Activated CD4-positive, alpha-beta T cell treated with anti-CD3 and anti-CD28 coated beads, Interleukin-2, amount 10 ng/mL, durations not matched to agents 24 days and 14 days (primary cell): ENCODE measurements around the gene MEGF11. TPM values are rescaled to one million over a fixed set of nuclear protein-coding genes. Genes with fewer than 3 reads are reported as not detected.

ENCODE experiments used
- DNase-seq: peaks from one replicate; pipeline ENCODE4 v3.0.0; 2022
- H3K27ac Mint-ChIP-seq: one replicate; pipeline ENCODE4 v1.8.0; 2022; ENCODE audit warnings: mild to moderate bottlenecking, mixed read lengths
- H3K27me3 Mint-ChIP-seq: one replicate; pipeline ENCODE4 v1.8.0; 2022; ENCODE audit warnings: mixed read lengths
- H3K36me3 Mint-ChIP-seq: one replicate; pipeline ENCODE4 v1.8.0; 2022; ENCODE audit warnings: low read depth, mild to moderate bottlenecking, mixed read lengths
- H3K4me1 Mint-ChIP-seq: one replicate; pipeline ENCODE4 v1.8.0; 2021; ENCODE audit warnings: mixed read lengths
- H3K4me3 Mint-ChIP-seq: one replicate; pipeline ENCODE4 v1.8.0; 2022; ENCODE audit warnings: mild to moderate bottlenecking, moderate library complexity, mixed read lengths
- H3K9me3 Mint-ChIP-seq: one replicate; pipeline ENCODE4 v1.8.0; 2021; ENCODE audit warnings: mixed read lengths
- intact Hi-C: fragments of 100-400 bp; cut with micrococcal nuclease; formaldehyde crosslinking; loops from one replicate; pipeline ENCODE4 v1.15.1; 2023
- total RNA-seq: library from RNA; stranded (reverse); gene quantifications from 2 replicates; pipeline ENCODE4 v1.2.3, GENCODE V29; 2022

MEGF11 gene
- total RNA-seq, 1 donor from 2014 or later = not detected

DNA sequence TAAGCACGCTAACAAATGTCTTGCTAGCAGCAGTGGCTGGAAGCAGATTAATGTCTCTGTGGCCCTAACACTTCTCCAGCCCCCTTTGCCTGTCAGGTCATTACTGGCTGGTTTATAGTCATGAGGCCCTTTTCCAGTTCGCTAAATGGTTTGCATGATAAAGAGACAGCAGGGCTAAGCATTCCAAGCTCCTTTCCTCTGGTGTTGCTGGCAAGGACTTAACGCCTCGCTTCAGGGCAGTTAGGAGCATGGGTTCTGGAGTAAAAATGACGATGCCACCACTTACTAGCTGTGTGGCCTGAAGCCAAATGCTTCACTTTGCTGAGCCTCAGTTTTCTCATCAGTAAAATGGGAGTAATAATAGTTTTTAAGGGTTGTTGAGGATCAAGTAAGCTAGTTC lies 185.9 kb downstream of the MEGF11 start:
- Mint-ChIP-seq H3K27ac (no peak overlapping the region), H3K27me3 (peaks cover 12% of the 10 kb centered on the region), H3K4me1 (no peaks in the 10 kb centered on the region), H3K4me3 (no peak overlapping the region), H3K9me3 (no peaks in the 10 kb centered on the region), H3K36me3 (no peaks in the 10 kb centered on the region)
- no peak for DNase-seq
- intact Hi-C loops = no loop called here

DNA sequence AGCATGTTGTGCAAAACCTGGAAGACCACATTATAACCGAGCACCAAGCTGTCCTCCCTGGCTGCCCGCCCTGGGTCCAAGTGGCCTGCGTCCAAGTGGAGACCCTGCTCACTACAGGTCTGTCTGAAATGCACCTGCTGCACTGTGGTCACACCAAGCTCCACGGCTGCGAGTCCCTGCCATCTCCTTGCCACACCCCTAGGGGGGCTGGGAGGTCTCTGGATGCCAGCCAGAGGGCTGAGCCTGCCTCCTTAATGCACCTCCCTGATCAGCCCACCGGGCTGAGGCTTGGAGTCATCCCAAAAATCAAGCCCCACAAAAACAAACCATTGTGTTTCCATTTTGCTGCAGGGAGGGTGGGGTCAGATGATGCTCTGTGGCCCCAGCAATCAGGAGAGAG lies 187.1 kb downstream of the MEGF11 start:
- H3K27ac Mint-ChIP-seq = no peak overlapping the region
- H3K4me3 Mint-ChIP-seq = no peak overlapping the region
- no peaks in the 10 kb centered on the region for H3K36me3 Mint-ChIP-seq
- peaks cover 12% of the 10 kb centered on the region for H3K27me3 Mint-ChIP-seq
- no peaks in the 10 kb centered on the region for H3K4me1 Mint-ChIP-seq
- H3K9me3 Mint-ChIP-seq = no peaks in the 10 kb centered on the region
- no peak for DNase-seq
- intact Hi-C loops = no loop called here

DNA sequence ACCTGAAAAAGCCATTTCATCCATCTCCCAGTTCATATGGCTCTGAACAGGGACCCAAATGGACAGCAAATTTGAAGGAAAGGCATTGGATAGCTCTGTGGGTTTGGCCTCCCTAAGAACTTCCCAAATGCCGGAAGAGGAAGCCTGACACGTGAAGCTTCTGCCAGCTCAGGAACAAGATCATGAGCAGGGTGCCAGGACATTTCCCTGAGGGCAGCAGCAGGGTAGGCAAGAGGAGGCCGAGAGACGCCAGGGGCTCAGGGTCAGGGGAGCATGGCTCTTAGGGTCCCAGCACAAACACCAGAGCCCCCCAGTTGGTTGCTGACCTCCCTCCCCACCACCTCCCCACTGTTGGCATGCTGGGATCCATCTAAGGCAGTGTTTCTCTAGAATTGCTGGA lies 187.5 kb downstream of the MEGF11 start:
- no peak for DNase-seq
- intact Hi-C loops = no loop called here
- Mint-ChIP-seq H3K36me3 (no peaks in the 10 kb centered on the region), H3K4me3 (no peak overlapping the region), H3K27ac (no peak overlapping the region), H3K4me1 (no peaks in the 10 kb centered on the region), H3K9me3 (no peaks in the 10 kb centered on the region), H3K27me3 (peaks cover 12% of the 10 kb centered on the region)

DNA sequence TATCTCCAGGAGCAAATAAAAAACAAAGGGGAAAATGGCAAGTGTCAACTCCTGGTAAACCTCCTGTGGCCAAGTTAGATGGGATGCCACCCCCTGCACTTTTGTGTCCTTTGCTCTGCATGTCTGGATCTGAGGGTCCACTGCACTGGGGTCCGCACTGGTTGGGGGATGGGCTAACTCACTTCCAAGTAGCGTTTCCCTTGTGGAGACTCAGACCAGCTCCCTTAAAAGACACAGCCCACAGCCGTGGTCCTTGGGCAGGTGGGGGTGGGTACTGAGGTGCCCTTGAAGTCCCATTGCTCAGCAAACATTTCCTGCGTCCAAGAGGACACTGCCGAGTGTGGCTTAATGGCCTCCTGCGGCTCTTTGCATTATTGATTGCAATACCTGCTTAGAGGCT lies 188.2 kb downstream of the MEGF11 start:
- Mint-ChIP-seq H3K36me3 (no peaks in the 10 kb centered on the region), H3K27me3 (peaks cover 12% of the 10 kb centered on the region), H3K9me3 (no peaks in the 10 kb centered on the region), H3K4me3 (no peak overlapping the region), H3K27ac (no peak overlapping the region), H3K4me1 (no peaks in the 10 kb centered on the region)
- intact Hi-C loops = no loop called here
- no peak for DNase-seq

DNA sequence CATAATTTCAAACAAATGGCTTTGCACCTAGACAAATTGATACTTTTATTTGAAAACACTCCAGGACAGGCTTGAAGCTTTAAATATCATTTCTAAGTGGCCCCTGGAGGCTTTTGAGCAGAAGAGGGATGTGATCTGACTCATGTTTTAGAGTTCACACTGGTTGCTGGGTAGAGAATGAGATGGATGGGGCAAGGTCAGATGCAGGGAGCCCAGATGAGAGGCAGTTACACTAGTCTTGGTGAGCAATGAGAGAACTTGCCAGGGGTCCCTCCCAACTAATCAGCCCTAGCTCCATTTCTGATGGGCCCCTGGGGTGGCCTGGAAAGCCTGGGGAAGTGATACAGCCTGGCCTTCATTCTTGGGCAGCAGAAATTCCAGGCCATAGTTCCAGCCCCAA lies 190.4 kb downstream of the MEGF11 start:
- DNase-seq = no peak
- no peaks in the 10 kb centered on the region for H3K9me3 Mint-ChIP-seq
- intact Hi-C loops = no loop called here
- no peak overlapping the region for H3K27ac Mint-ChIP-seq
- no peak overlapping the region for H3K4me3 Mint-ChIP-seq
- H3K27me3 Mint-ChIP-seq = peaks cover 6% of the 10 kb centered on the region
- H3K36me3 Mint-ChIP-seq = no peaks in the 10 kb centered on the region
- H3K4me1 Mint-ChIP-seq = no peaks in the 10 kb centered on the region

DNA sequence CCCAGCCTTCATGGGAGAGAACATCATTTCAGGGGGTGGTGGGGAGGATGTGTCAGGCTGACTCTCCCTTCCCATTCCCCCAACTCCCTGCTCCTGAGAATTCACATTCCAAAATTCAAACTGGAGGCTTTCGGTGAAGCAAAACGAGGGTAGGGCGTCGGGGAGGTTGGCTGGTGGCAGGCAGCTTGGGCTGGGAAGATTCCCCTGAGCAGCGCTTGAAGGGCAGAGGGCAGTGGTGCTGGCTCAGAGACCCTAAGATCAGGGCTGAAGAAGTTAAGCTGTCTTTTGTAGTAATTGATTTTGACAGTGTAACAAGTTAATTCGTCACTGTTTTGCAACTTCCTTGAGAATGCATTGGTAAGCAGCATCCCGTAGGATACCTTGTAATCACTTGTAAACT lies 196.5 kb downstream of the MEGF11 start:
- Mint-ChIP-seq H3K4me1 (no peaks in the 10 kb centered on the region), H3K36me3 (no peaks in the 10 kb centered on the region), H3K9me3 (no peaks in the 10 kb centered on the region), H3K27me3 (peaks cover 3% of the 10 kb centered on the region), H3K4me3 (no peak overlapping the region), H3K27ac (no peak overlapping the region)
- intact Hi-C loops = no loop called here
- no peak for DNase-seq

DNA sequence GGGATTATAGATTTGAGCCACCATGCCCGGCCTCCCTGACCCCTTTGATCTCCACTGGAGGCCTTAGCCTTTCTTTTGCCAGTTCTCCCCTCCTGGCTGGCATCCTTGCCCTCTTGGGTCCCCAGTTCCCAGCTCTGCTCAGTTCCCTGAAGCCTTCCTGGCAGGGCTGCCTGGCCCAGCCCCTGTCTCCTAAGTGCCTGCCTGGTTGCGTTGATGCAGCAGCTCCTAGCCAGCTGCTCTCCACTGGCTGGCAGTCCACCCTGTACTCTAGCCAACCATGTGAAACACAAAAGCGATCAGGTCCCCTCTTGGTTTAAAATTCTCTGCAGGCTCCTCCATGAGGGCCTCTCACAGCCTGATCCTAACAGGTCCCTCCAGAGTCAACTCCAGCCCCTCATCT lies 199.6 kb downstream of the MEGF11 start:
- H3K4me3 Mint-ChIP-seq = no peak overlapping the region
- intact Hi-C loops = no loop called here
- H3K27me3 Mint-ChIP-seq = peaks cover 3% of the 10 kb centered on the region

DNA sequence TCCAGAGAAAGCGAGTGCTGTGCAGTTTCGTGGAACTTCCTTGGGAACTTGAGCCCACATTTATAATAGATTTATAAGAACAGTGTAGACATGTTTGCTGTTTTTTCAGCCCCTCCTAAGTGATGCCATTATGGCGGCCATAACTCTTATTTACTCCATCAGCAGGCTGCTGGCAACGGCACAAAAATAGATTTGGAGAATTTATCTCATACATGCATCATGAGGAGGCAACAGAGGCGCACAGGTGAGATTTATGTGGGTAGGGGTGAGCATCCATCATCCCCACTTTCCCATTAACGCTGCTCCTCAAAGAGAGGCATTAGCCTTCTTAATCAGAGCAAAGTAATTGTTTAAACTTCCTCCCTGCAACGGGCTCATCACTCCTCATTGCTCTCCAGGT lies 201.7 kb downstream of the MEGF11 start:
- peaks cover 3% of the 10 kb centered on the region for H3K27me3 Mint-ChIP-seq
- H3K4me3 Mint-ChIP-seq = no peak overlapping the region
- H3K4me1 Mint-ChIP-seq = no peaks in the 10 kb centered on the region
- no peaks in the 10 kb centered on the region for H3K36me3 Mint-ChIP-seq
- no peak for DNase-seq
- H3K9me3 Mint-ChIP-seq = no peaks in the 10 kb centered on the region
- intact Hi-C loops = no loop called here
- H3K27ac Mint-ChIP-seq = no peak overlapping the region

More for the DNA sequence above, 199.6 kb downstream of the MEGF11 start:
- no peaks in the 10 kb centered on the region for H3K36me3 Mint-ChIP-seq
- no peaks in the 10 kb centered on the region for H3K9me3 Mint-ChIP-seq
- no peak overlapping the region for H3K27ac Mint-ChIP-seq
- no peak for DNase-seq
- H3K4me1 Mint-ChIP-seq = no peaks in the 10 kb centered on the region

DNA sequence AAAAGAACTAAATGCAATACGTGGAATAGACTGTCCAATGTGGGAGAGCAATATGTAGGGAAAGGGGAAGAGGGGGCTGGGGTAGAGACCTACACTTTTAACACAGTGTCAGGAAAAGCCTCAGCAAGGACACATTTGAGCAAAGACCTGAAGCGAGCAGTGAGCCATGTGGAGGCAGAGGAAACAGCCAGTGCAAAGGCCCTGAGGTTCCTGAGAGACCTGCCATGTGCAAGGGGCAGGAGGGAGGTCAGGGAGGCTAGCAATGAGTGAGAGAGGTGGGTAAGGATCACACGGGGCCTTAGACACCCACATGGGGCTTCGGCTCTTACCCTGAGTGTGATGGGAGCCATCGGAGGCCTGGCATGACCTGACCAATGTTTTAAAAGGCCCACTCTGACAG lies 203.3 kb downstream of the MEGF11 start:
- DNase-seq = no peak
- Mint-ChIP-seq H3K4me1 (no peaks in the 10 kb centered on the region), H3K9me3 (no peaks in the 10 kb centered on the region), H3K4me3 (no peak overlapping the region), H3K27me3 (peaks cover 3% of the 10 kb centered on the region), H3K36me3 (no peaks in the 10 kb centered on the region), H3K27ac (no peak overlapping the region)
- intact Hi-C loops = no loop called here

DNA sequence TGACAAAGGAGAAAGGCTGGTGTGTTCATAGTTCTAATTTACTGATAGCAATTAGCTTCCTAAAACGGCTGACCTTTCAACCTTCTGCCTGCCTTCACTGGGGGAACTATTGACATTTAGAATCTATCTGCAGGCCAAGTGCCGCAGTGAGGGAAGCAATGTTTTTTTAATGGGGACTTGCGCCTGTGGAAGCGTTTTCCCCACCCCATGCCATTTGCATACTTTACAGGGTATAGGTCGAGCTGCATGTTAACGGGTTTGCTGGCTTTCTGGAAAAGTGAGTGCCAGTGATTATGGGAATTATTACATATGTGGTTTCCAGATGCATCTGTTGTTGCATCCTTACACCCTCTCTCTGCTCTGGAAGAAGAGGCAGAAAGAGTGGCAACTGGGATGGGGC lies 204.2 kb downstream of the MEGF11 start:
- Mint-ChIP-seq H3K36me3 (no peaks in the 10 kb centered on the region), H3K4me1 (no peaks in the 10 kb centered on the region), H3K4me3 (no peak overlapping the region), H3K9me3 (no peaks in the 10 kb centered on the region), H3K27me3 (peaks cover 1% of the 10 kb centered on the region), H3K27ac (no peak overlapping the region)
- intact Hi-C loops = no loop called here
- DNase-seq = no peak

DNA sequence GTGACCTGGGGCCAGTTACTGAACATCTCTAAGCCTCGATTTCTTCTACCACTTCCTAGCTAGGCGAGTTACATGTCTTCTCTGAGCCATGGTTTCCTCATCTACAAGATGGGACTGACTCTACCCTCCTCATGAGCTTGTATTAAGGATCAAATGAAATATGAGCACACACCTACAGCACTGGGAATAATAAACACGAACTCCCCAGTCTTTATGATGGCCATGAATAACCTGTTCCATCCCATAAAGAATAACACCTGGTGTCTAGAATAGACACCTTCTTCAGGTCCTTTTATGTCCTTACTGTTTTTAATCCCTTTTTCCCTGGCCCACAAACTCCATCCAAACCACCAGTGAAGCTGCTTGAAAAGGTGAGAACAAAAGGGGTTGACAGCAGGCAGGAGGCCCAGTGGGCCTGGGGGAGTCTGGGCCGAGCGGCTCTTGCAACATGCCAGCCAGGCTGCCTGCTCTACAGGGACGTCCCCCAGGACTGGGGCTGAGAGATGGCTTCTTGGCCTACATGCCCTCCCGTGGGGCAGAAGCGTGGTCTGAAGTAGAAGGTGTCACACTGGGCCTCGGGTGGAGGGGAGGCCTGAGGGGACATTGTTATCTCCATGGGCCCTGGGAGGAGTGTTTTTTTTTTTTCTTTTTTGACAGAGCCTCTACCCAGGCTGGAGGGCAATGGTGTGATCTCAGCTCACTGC lies 206.1 kb downstream of the MEGF11 start:
- Mint-ChIP-seq H3K9me3 (no peaks in the 10 kb centered on the region), H3K27ac (no peak overlapping the region), H3K27me3 (peaks cover 6% of the 10 kb centered on the region), H3K4me1 (no peaks in the 10 kb centered on the region), H3K4me3 (no peak overlapping the region), H3K36me3 (no peaks in the 10 kb centered on the region)
- DNase-seq = no peak
- intact Hi-C loops = no loop called here

DNA sequence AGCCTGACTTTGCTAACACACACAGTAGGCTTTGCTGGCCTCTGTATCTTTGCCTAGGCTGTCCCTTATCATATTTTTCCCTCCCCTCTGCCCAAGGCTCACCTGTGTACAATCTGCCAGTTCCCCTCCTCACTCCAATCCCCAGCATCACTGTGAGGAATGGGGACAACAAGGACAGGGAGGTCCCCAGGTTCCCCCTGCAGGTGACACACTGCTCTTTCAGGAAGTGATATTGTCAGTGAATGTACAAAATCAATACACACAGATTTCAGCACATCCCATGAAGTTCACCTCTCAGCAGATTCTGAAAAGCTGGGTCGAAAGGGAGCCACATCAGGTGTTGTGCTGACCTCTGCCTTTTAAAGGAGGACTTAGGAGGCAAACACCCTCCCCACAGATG lies 206.8 kb downstream of the MEGF11 start:
- H3K9me3 Mint-ChIP-seq = no peaks in the 10 kb centered on the region
- DNase-seq = no peak
- intact Hi-C loops = no loop called here
- no peak overlapping the region for H3K4me3 Mint-ChIP-seq
- H3K27me3 Mint-ChIP-seq = peaks cover 7% of the 10 kb centered on the region
- H3K27ac Mint-ChIP-seq = no peak overlapping the region
- no peaks in the 10 kb centered on the region for H3K36me3 Mint-ChIP-seq
- no peaks in the 10 kb centered on the region for H3K4me1 Mint-ChIP-seq

DNA sequence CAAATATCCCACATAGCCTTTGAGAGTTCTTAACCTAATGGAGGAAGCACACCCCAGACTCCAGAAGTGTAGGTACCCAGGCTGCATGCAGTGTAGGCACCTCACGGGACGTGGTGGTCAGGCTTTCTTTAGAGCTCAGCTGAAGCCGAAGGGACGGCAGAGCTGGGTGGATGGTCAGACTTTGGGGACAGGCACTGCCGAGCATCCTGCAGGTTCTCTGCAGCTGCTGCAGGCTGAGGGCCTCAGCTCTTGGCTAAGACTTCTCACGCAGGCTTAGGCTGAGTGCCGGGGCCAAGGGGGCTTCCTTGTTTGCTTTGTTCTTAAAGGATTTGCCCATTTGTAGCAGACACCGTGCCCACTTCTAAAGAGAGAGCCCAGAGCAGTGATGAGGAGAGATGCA lies 207.2 kb downstream of the MEGF11 start:
- Mint-ChIP-seq H3K4me3 (no peak overlapping the region), H3K9me3 (no peaks in the 10 kb centered on the region), H3K27me3 (peaks cover 9% of the 10 kb centered on the region), H3K27ac (no peak overlapping the region), H3K36me3 (no peaks in the 10 kb centered on the region), H3K4me1 (no peaks in the 10 kb centered on the region)
- intact Hi-C loops = no loop called here
- no peak for DNase-seq

DNA sequence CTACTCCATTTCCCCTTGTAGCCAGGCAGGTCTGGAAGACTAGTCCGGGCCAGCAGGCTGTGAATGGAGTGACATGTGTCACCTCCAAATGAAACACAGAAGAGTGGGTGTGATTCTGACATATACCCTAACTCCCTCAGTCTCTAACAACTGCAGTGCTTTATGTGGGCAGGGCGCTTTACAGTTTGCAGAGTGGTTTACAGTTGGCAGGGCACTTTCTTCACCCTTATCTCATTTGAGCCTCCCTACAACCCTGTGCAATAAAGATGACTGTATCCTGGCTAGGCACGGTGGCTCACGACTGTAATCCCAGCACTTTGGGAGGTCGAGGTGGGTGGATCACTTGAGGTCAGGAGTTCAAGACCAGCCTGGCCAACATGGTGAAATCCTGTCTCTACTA lies 208.0 kb downstream of the MEGF11 start:
- H3K4me1 Mint-ChIP-seq = no peaks in the 10 kb centered on the region
- H3K9me3 Mint-ChIP-seq = no peaks in the 10 kb centered on the region
- H3K4me3 Mint-ChIP-seq = no peak overlapping the region
- peaks cover 15% of the 10 kb centered on the region for H3K27me3 Mint-ChIP-seq
- intact Hi-C loops = no loop called here
- no peak overlapping the region for H3K27ac Mint-ChIP-seq
- H3K36me3 Mint-ChIP-seq = no peaks in the 10 kb centered on the region
- no peak for DNase-seq

DNA sequence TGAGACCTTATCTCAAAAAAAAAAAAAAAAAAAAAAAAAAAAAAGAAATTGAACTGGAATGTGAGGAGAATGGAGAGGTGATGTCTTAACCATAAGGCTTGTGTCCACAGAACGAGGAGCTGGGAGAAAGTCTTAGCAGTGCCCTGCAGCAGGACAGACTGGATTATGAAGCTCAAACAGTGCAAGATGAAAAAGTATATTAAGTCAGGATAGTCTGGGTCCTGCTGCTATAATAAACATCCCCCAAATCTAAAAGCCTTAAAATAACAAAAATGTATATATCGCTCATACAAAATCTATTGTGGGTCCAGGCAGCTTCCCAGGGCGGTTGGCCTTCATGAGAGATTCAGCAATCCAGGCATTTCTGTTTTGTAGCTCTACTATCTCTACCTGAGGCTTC lies 208.7 kb downstream of the MEGF11 start:
- H3K27me3 Mint-ChIP-seq = peaks cover 21% of the 10 kb centered on the region
- no peak overlapping the region for H3K27ac Mint-ChIP-seq
- no peaks in the 10 kb centered on the region for H3K4me1 Mint-ChIP-seq
- DNase-seq = no peak
- no peaks in the 10 kb centered on the region for H3K9me3 Mint-ChIP-seq
- H3K4me3 Mint-ChIP-seq = no peak overlapping the region
- H3K36me3 Mint-ChIP-seq = no peaks in the 10 kb centered on the region
- intact Hi-C loops = no loop called here
